SIG-M5 (cell line): Measurements from ENCODE around the gene SMARCC2.
"Not testable (repeated sequence)": the region's sequence is repeated elsewhere in the genome, so short reads cannot be mapped to it uniquely, and the experiment has no call there.

ENCODE experiments used
- DNase-seq: peaks from one replicate; lab custom pipeline; 2025; lab: John Stamatoyannopoulos, UW

Gene SMARCC2

GRCh38 chr12:56208006-56208405 is 18.7 kb upstream of the SMARCC2 start:
- DNase-seq, result no peak

- DNase-seq, result no peak
Observed at GRCh38 chr12:56206452-56207166, 17.3 kb upstream of the SMARCC2 start.

GRCh38 chr12:56205445-56205844 is 16.2 kb upstream of the SMARCC2 start:
- no peak for DNase-seq

- no peak for DNase-seq
Observed at GRCh38 chr12:56204275-56204674, 15.0 kb upstream of the SMARCC2 start.

- no peak for DNase-seq
Observed at GRCh38 chr12:56202838-56203237, 13.6 kb upstream of the SMARCC2 start.

- DNase-seq, result no peak
Observed at GRCh38 chr12:56202366-56202765, 13.1 kb upstream of the SMARCC2 start.

- DNase-seq, result no peak
Observed at GRCh38 chr12:56198836-56199235, 9.6 kb upstream of the SMARCC2 start.

- no peak for DNase-seq
Observed at GRCh38 chr12:56197921-56198635, 8.8 kb upstream of the SMARCC2 start.

GRCh38 chr12:56196818-56197550 is 7.7 kb upstream of the SMARCC2 start:
- DNase-seq, result not testable (repeated sequence)

GRCh38 chr12:56193025-56193578 is 3.8 kb upstream of the SMARCC2 start:
- DNase-seq, result peak; percentile 55

- no peak for DNase-seq
Observed at GRCh38 chr12:56192582-56192981, 3.3 kb upstream of the SMARCC2 start.

- DNase-seq, result no peak
Observed at GRCh38 chr12:56190695-56191155, 1.4 kb upstream of the SMARCC2 start.

- no peak for DNase-seq
Observed at GRCh38 chr12:56189918-56190694, 823 bp upstream of the SMARCC2 start.

GRCh38 chr12:56188778-56189098 is 545 bp downstream of the SMARCC2 start:
- DNase-seq, result no peak

- no peak for DNase-seq
Observed at GRCh38 chr12:56188131-56188777, 1.0 kb downstream of the SMARCC2 start.

- DNase-seq, result no peak
Observed at GRCh38 chr12:56186957-56187356, 2.3 kb downstream of the SMARCC2 start.

- DNase-seq, result no peak
Observed at GRCh38 chr12:56178347-56178746, 10.9 kb downstream of the SMARCC2 start.

- DNase-seq, result no peak
Observed at GRCh38 chr12:56172839-56173238, 16.4 kb downstream of the SMARCC2 start.

GRCh38 chr12:56169229-56169759 is 20.0 kb downstream of the SMARCC2 start:
- DNase-seq, result no peak

- no peak for DNase-seq
Observed at GRCh38 chr12:56165369-56165768, 23.9 kb downstream of the SMARCC2 start.

- no peak for DNase-seq
Observed at GRCh38 chr12:56164345-56164729, 24.9 kb downstream of the SMARCC2 start.
